HG03175 (cell line): ENCODE measurements around the gene THRB.
A peak's percentile ranks its signal among the peaks of the same experiment; 100 is the strongest.

Experiments used
- ATAC-seq: cut with Tn5 transposase; IDR thresholded peaks from one replicate; pipeline ENCODE4 v1.9.1; 2021; ENCODE audit warnings: mild to moderate bottlenecking, moderate library complexity; ENCODE audit not compliant: unreplicated experiment

THRB gene

DNA sequence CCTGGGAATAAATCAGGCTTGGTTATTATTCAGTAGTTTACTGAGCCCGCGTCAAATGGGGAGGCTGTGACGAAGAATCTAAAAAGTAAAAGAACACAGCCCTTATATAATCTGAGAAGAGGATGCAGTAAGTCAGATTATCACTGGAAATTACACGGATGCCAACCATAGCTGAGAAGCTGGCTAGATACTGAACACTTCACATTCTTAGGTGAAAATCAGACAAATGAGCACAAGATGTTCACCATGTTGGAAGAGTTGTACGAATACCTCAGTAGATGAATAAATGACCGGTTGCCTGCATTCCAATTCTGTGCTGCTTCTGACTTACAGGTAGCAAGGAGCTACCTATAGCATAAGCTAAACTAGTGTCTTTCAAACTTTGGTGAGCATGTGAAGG is 254.3 kb downstream of the THRB start:
- ATAC-seq: no peak

DNA sequence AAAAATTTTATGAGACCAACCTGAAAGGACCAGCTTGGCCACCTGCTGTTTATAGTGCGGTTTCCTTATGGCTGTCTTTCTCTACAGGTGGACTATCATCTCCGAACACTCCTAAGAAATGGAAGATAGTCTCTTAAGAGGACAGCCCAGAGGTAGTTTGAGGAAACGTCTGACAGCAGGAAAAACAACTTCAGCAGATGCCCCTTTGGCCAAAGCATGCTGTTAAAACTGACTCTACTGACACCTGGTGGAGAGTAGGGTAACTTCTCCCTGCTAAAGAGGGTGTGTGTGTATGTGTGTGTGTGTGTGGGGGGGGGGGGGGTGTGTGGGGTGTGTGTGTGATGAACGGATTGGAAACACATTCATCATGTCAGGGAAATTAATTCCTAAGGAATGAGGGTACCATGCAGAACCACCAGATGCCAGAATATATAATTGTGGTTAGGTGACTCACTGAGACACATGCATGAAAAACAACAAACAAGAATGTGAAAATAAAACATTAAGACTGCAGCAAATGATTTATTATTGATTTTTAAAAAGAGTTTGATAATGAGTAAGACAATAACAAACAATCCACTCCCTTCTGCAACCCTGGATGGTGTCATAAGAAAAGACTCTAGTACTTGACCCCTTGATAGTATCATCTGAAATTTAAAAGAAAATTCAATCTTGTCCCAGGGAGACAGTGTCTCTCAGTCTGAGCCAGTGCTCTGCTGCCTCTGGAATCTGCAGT is 256.5 kb downstream of the THRB start:
- peak; percentile 87 for ATAC-seq

DNA sequence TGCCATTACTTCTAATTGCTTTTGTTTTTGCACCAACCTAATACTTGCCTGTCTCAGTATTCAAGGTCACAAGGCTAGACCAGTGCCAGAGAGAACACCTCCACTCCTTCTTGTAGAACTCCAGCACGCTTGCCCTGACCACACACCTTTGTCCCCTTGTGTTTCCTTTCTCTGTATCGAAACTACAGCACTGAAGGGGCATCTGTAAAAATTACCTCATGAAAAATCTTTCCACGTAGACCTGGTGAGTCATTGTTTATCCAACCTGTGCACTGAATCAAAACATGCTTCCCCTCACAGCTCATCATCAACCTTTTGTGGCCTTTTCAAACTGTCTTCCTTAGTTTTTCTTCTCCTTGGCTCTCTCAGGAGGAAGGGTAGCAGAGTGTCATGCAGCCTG is 259.5 kb downstream of the THRB start:
- ATAC-seq: peak; percentile 32

DNA sequence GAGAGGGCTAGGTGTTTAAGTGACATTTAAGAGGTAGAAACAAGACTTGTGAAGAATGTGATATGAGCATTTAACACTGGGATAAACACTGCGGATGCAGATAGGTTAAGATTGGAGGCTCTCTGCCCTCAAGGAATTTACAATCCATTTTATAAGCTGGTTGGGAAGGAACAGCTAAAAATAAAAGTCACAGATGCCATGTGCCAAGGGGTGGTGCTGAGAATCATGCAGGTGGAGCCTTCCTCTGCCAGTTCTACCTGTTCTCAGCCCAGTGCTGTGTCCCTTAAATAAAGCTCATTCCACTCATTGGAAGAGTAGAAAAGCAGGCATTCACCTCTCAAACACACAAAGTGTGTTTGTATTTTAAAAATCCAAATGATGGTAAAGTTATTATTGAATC is 261.9 kb downstream of the THRB start:
- no peak for ATAC-seq

DNA sequence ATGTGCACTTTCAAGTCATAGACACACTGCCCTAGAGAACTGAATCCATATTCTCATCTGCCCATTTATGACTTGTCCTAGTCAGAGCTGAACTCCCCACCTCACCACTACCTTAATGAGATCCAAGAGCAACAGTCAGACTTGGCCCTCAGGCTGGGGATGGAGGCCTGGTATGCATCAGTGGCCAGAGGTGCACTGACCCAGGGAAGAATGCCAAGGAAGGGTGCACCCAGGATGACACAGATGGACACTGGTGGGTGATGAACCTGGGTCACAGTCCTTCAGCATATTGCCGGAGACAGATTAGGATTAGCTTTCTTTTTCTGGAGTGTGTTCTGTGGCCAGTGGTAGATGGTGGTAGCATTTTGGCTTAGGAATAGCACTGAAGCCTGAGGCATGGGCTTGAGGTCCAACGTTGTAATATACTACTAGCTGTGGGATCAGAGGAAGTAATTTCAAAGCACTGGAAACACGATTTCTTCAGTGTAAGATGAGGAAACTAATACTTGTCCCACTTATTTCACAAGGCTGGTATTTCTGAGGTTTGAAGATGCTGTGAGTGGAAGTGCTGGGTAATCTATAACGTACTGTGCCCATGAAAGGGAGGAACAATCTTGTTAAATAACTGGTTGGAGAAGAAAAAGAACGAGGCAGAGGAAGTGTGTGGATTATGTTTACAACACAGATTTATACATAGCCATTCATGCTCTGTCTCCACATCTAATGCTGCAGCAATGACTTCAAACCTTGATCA is 265.0 kb downstream of the THRB start:
- no peak for ATAC-seq

DNA sequence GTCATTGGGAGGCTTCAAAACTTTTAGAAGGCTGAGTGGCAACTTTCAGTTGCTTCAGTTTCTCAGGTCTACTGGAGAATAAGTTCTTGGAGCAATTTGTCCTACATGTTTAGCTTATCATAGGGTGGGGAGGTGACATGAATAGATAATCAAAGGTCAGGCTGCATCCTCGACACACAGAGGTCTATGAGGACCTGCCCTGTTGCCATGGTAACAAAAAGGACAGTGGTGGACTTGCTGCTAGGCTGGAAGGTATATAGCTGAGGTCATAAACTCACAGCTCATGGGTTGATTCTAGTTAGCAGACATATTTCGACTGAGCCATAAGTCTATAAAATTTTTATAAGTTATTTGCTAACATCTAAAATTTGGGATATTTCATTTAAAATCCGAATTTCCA is 267.0 kb downstream of the THRB start:
- no peak for ATAC-seq

DNA sequence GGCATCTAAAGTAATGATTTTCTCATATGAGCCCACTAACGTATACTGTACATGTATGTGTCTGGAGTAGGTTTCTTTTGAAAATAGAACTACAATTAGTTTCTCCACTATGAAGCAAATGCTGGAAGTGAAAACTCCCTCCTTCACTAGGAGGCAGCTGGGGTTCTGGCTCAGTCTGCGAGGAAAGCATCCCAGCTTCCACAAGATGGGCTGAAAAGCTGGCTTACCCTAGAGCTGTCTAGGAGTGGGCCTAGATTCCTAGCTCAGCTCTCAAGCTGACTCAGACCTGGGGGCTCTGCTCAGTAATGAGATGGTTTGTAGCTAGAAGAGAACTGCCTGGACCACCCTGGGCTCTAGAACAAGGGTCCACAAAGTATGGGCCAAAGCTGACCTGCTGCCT is 268.3 kb downstream of the THRB start:
- ATAC-seq: no peak

DNA sequence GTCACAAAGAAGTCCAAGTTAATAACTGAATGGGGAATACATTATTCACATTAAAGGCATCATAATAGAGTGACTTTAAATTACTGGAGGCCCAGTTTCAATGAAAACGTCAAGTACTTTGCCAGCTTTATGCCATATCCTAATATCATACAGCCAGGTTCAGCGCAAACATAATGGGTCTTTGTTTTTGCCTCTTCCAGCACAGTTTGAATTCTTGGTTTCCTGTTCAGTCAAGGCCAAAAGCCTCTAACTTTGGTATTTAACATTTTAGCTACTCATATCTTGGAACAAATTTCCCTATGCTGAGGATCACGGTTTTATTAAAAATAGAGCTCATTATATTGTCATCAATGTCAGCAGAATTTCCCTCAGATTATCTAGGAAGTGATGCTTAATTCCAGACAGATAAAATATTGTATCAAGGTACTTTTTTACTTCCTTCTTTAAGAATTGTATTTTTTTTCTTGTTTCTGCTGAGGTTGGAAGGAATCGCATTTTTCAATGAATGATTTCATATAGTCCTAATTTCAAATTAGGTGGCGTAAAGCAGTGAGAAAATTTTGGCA is 269.2 kb downstream of the THRB start:
- no peak for ATAC-seq

DNA sequence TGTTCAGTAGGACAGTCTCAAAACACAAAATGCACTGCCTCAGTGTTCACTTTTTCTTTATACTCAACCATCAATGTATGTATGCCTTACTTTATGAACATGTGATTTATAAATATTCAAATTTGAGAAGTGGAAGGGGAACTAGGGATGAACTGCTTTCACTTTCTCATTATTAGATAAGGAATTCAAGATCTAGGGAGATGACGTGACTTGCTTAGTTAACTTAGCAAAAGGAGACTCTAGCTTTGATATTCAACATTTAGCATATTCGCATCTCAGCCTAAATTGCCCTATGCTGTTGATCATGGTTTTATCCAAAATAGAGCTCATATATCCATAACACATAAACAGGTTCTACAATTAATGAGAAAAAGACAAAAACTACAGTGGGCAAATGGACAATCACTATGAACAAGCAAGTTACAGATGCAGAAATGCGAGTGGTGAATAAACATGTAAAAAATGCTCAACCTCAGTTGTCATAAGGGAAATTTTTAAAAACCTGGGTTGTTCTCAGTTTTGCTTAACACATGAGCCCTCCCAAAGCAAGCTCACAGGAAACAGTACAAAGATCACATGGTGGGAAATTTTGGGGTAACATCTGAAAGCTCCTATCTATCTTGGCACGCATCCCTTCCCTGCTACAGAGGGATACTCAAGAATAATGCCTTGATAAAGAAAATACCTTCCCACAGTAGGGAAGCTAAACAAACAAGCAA is 269.8 kb downstream of the THRB start:
- ATAC-seq: no peak

DNA sequence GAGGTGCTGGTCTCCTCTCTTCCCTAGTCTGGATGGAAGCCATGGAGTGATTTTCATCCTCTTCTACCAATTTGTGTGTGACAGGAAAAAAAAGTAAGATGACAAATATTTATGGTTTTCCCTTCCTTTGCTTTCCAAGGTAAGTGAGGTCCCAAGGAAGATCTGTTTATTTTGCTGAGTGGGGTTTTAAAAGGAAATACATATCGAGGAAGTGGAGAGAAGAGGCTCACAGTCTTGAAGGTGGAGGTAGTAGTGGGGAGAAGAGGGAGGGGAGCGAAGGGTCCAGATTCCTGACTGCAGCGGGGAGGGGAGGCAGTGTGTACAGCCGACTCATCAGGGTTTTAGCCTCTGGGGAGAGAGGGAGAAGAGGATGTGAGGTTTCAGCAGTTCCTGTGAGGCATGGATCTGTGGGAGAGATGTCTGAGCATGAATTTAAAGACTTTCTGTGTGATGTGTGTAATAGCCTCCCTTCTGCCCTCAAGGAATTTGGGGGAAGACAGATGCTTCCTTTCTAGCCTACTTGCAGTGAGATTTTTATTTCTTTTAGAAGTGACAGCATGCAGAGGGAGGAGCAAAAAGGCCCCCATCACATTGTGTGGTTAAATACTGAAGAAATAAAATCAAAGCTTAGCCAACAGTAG is 272.4 kb downstream of the THRB start:
- ATAC-seq: no peak

DNA sequence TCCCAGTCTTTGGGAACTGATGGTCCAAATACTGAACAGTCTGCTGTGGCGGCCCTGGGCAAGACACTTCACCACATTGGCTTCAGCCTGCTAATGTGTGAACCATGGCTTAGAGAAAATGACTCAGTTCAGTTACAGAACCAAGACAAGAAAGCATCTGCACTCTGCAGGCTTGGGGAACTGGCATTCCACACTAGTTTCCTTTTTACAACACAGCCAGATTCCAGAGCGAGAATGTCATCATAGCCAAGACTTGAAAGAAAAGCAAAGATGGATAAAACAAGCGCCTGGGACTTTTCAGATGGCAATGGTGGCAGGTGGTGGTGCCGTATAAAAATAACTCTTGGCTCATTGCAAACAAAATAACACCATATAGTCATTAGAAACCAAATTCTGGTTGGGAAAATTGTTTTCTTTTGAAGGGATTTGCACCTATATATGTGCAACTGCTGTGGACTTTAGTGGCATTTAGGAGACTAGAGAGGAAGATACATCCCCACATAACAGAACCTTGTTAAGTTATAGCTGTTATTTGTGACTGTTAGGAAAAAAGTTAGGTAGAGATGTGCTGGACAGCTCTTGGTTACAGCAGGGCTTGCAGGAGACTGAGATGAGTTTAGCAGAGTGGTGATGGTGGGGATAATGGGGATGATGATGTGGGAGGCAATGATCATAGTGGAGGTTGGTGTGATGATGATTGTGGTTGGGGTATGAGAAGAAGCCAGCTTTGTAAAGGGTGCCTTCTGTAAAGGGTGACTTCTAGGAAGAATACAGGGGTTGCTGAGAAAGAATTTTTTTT is 273.6 kb downstream of the THRB start:
- no peak for ATAC-seq

DNA sequence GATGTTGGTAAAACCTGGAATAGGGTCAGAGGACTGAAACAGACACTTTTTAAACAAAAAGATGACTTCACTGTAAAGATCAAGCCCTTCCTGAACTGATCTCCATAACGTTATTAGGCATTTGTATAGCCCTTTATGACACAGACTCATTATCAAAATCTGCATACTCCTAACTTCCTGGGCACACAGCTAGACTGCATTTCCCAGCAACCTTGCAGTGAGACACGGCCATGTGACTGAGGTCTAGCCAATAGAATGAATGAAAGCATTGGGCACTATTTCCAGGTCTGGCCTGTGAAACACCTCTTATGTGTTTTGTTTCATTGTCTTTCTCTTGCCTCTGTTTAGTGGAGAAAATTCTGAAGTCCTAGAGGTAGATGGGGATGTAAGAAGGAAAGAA is 279.1 kb downstream of the THRB start:
- ATAC-seq: no peak

DNA sequence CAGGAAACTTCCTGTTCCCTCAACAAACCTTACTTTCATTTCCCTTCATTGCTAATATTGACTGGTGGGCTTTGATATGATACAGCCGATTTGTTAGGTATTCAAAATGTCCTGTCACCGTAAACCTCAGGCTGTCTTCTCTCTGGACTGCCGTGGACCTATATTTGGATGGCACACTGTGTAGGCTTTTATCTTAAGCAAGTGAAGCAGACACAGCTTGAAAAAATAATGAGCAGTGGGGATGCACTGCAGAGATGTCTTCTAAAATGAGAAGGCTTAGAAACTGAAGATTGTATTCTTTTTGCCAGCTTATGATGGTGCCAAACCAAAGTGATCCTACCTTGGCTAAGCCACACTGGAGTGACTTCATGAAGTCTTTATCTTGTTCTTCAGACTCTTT is 283.3 kb downstream of the THRB start:
- no peak for ATAC-seq

DNA sequence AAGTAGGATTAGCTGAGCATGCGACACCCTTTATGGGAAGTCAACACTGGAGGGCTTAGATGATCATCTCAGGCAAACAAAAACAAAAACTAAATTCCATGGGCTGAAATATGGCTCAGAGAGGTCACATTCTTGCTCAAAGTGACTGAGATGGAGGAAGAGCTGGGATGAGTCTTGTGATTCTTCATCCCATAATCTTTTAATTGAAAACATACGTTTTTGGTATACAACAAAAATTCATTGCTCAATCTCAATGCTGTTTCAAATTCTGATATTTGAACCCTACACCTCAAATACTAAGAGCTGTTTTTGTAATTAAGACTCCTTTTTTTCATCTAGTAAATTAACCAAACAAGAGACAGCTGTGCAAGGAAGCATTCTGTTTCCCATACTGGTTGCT is 292.6 kb downstream of the THRB start:
- ATAC-seq: no peak

DNA sequence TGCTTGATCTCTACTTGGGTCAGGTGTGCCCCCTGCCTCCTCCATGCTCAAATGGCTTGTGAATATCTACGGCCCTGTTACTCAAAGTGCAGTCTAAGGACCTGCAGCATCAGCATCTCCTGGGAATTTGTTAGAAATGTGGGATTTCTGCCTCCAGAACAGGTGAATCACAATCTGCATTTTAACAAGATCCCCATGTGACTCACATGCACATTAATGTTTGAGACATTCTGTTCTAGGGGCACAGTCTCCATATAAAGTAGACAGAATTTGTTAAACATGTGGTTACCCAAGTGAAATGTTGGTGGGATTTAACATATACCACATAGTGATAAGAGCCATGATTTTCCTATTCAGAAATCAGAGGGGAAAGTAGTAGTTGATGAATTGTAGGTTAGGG is 293.3 kb downstream of the THRB start:
- no peak for ATAC-seq

DNA sequence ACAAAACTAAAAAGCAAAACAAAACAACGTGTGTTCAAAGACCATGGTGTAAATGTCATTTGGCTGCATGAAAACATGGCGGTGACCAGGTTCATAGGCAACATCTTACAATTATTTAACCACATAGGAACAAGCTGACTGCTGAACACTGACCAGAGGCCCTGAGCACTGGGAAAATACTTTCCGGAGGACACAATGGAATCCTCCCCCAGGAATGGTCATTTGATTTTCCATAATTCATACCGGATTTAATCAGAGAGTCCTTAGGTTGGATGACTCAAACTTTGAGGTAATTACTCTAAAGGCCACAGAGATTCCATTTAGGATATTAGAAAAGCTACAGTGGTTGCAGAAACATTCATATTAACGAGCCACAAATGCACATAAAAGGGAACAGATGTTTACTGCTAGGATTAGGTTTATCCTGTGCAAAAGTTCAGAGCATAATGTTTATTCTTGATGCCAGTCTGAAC is 294.8 kb downstream of the THRB start:
- no peak for ATAC-seq

DNA sequence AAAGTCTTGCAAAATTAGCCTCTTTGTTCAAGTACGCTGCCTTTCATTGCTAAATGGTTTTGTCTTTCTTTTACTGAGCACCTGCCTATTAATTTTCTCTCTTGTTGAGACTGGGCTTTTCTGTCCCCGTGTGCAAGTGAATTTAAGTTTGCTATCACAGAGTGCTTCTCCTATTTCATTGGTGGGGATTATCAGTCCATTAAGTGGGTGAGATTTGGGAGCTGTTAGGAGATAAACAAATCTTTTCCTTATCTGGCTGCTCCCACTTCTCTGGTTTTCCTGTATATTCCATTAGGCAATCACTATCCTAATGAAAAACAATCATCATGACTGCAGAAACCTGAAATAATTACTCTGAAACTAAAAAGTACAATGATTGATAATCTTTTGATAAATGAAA is 295.4 kb downstream of the THRB start:
- no peak for ATAC-seq

DNA sequence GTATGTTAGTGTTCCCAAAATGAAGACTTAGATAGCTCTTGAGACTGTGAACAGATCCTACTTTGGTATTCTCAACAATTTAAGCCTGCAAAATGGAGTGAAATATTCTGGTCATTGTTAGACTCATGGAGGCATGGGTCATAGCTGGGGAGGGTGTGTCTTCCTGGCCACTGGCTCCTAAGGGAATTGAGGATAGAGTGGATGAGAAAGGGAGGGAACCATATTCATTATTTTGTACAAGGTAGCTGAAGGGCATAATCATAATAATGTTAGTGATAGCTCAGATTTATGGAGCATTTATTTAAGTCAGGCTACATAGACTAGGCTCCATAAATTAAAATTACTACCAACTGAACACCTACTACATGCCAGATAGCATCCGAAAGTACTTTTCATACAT is 295.9 kb downstream of the THRB start:
- ATAC-seq: no peak

DNA sequence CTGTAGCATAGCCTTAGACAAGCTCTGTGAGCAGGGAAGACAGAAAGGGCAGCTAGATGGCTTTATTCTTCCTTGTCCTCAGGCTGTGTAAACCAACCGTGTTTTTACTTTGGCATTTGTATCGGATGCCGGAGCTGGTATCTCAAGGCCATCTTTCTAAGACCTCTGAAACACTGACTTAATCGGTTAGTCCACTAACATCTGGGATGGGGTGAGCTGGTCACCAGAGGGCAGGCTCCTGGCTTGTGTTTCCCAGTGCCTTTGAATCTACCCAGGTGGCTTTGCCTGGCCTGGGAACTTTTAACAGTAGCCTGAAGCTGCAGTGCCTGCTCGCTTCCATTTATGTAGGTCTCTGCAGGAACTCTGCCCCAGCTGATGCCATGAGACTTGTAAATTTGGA is 296.8 kb downstream of the THRB start:
- ATAC-seq: no peak

DNA sequence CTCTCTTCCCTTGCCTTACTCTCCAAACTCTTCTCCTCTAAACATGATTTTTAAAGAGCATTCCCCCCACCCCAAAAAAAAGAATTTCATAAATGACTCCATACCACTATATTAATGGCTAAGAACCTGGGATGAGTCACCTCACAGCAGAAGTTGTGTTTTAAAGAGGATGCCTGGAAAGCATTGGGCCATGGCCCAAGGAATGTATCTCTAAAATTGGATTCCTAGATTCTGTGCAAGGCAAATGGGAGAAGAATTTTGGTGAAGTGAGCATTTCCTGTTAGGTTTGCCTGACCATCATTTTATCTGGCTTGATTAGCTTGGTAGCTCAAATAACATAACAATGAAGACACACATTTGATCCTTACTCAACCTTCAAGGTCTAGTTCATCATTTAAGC is 298.1 kb downstream of the THRB start:
- ATAC-seq: no peak
